HG03439 (cell line): ENCODE data around the gene MIDN.

ENCODE experiments used
- ATAC-seq: cut with Tn5 transposase; IDR thresholded peaks from one replicate; pipeline ENCODE4 v1.9.1; 2021; ENCODE audit warnings: mild to moderate bottlenecking, moderate library complexity; ENCODE audit not compliant: unreplicated experiment

The MIDN gene

DNA sequence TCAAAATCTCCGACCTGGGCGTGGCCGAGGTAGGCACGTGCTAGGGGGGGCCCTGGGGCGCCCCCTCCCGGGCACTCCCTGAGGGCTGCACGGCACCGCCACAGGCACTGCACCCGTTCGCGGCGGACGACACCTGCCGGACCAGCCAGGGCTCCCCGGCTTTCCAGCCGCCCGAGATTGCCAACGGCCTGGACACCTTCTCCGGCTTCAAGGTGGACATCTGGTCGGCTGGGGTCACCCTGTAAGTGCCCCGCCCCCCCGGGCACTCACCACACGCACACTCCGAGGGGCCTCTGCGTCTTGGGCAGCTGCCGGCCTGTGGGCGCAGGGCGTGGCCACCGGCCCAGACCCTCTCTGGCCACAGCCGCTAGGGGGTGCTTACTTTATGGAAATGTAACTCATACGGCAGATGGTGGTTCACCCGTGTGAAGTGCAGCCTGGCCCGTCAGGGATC lies 27.9 kb upstream of the MIDN start:
- ATAC-seq: no peak

GRCh38 chr19:1220976-1221903 lies 27.1 kb upstream of the MIDN start:
- ATAC-seq: no peak

GRCh38 chr19:1221904-1222255 lies 26.5 kb upstream of the MIDN start:
- ATAC-seq: no peak

DNA sequence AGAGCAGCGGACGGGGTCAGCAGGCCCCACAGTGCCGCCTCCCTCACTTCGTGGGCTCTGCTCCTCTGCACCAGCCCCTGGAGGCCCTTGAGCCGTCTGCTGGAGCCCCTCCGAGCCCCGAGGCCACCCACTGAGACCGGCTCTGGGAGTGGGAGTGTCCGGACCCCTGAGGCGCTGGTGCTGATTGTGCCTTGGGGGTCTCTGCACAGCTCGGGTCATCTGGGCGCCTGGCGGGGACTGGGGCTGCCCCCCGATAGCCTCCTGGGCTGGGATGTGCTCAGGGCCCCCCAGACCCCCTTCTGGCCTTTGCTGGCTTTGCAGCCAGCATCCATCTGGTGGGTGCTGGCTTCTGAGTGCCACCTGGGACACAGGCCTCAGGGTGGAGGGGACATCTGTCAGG lies 26.0 kb upstream of the MIDN start:
- no peak for ATAC-seq

GRCh38 chr19:1223018-1223855 lies 25.1 kb upstream of the MIDN start:
- ATAC-seq: no peak

DNA sequence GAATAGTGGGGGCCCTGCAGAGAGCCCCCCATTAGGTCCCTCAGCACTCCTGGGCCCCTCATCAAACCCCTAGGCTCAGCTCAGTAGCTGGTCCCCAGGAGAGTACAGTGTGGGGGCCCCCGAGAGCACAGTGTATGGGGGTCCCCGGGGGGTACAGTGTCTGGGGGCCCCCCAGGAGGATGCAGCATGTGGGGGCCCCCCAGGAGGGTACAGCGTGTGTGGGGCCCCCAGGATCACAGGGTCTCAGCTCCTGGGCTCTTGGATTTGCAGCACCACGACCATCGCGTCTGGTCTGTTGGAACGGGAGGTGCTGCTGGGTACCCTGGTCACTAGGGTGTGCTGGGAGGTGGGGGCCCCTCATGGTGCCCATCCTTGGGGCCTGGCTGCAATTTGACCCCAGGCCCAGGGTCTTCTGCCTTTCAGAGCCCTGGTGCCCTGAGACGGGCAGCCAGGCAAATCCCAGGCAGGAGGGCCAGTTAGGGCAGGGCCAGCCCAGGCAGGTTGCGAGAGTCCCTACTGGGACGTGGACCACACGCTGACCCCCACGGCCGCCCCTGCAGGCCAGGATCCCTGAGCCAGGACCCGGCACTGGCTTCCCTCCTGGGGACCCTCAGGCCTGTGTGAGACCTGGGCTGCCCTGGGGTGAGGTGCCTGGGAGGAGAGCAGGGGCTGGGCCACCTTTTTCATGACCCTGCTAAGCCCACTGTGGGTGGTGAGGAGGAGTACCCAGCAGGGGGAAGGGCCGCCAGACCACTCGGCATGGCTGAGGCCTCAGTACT lies 24.1 kb upstream of the MIDN start:
- ATAC-seq: no peak

DNA sequence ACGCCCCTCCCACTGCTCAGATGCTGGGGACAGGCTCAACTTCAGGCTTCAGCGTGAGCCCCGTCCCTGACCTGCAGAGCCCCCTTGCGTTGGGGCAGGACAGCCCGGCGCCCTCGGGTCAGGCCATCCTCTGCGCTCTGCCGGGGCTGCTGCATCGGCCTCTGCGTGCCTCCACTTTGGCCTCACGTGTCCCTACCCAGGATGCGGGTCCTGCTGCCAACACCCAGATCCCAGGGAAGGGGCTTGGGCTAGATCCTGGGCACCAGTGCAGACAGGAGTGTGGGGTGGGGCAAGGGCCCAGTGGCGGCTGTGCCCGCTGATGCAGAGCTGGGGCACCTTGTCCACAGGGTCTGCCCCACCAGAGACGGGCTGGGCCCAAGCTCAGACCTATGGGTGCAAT lies 23.5 kb upstream of the MIDN start:
- ATAC-seq: no peak

DNA sequence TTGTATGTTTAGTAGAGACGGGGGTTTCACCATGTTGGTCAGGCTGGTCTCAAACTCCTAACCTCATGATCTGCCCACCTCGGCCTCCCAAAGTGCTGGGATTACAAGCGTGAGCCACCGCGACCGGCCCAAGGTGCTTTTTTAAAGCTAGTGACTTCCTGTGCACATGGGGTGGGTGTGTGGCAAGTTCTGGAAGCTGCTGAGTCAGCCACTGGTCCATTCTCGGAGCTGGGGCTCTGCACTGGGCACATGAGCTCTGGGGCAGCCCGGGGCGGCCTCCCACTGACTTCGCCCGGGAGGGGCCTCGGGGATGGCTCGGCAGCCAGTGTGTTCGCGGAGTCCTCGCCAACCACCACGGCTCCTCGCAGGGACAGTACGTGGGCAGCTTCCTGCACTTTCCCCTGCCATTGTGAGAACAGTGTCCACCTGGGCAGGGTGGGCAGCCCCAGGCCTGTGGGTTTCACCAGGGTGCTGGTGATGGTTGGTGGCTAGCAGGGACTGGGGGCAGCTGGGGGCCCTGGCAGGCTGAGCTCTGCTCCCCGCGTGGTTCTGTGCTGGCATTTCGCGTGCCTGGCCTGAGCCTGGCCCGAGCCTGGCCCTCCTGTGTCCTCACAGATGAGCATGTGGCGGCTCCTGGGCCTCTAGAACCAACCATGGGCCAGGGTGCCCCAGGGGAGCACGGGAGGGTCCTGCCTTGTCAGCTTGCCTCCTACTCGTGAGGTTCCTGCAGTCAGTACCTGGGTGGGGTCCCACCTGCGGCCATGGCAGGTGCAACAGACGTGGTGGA lies 22.8 kb upstream of the MIDN start:
- no peak for ATAC-seq

DNA sequence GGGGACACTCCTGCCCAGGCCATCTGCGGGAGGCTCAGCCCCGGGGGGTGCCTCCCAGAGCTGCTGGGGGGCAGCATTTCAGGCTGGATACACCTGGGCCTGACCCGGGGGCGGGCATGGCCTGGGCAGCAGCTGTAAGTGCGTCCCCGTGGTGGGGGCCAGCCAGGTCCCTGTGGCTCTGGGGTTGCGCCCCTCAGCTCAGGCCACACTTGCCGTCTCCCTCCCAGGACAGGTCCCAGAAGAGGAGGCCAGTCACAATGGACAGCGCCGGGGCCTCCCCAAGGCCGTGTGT lies 22.2 kb upstream of the MIDN start:
- no peak for ATAC-seq

GRCh38 chr19:1226522-1227303 lies 21.7 kb upstream of the MIDN start:
- ATAC-seq: no peak

- no peak for ATAC-seq
Measured at GRCh38 chr19:1227304-1228054, 20.9 kb upstream of the MIDN start.

DNA sequence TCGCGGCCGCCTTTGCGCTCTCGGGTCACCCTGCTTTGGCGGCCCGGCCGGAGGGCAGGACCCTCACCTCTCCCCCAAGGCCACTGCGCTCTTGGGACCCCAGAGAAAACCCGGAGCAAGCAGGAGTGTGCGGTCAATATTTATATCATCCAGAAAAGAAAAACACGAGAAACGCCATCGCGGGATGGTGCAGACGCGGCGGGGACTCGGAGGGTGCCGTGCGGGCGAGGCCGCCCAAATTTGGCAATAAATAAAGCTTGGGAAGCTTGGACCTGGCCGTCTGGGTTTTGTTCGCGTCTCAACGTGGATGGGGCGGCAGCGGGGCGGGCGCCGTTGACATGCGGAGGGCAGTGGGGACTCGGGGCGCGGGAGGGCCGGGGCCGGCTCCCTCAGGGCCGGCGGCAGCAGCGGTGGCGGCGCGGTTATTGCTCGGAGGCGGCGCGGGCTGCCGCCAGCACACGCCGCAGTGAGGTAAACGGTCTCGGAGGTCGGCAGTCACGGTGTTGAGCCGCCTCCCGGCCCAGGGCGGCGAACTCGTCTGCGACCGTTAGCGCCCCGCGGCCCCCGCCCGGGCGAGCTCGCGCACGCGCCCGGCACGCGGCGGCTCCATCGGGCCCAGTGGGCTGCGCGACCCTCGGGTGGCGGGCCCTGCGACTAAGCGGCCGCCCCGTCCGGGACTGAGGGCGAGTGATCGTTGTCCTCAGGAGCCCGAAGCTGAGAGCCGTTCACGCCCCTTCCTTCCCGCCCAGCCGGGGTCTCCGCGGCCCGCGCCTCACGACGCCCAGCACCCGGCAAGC lies 20.0 kb upstream of the MIDN start:
- ATAC-seq: no peak

DNA sequence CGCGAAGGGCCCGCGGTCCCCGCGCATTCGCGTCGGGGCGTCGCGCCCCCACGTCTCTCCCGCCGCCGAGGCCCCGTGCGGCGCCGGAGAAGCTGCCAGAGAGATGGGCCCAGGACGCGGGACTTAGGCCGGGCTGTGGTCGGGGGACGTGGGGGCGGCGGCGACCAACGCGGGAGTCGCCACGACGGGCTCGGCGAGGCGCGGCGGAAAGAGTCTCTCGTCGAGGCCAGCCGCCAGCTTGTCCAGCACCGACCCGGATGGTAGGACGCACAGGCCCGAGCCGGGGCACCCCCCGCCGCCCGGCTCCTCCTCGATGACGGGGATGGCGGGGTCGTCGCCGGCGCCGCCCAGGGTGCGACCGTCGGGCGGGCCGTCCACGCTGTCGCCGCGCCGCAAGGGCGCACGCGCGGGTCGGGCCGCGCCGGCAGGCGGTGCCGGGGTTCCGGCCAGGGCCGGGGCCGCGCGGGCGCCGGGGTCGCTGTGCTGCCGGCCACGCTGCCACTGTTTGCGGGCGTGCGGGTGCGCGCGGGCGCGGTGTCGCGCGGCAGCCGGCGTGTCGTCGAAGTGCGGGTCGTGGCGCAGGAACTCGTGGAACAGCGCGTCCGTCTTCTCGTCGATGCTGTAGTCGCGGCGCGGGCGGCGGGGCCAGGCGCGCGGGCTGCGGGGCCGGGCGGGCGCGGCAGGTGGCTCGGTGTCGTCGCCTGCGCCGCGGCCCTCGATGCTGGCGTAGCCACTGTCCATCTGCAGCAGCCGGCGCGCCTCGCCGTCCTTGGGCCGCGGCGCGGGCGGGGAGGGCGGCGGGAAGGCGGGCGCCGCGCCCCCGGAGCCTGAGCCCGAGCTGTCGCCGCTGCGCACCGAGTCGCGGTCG lies 19.1 kb upstream of the MIDN start:
- ATAC-seq: no peak

DNA sequence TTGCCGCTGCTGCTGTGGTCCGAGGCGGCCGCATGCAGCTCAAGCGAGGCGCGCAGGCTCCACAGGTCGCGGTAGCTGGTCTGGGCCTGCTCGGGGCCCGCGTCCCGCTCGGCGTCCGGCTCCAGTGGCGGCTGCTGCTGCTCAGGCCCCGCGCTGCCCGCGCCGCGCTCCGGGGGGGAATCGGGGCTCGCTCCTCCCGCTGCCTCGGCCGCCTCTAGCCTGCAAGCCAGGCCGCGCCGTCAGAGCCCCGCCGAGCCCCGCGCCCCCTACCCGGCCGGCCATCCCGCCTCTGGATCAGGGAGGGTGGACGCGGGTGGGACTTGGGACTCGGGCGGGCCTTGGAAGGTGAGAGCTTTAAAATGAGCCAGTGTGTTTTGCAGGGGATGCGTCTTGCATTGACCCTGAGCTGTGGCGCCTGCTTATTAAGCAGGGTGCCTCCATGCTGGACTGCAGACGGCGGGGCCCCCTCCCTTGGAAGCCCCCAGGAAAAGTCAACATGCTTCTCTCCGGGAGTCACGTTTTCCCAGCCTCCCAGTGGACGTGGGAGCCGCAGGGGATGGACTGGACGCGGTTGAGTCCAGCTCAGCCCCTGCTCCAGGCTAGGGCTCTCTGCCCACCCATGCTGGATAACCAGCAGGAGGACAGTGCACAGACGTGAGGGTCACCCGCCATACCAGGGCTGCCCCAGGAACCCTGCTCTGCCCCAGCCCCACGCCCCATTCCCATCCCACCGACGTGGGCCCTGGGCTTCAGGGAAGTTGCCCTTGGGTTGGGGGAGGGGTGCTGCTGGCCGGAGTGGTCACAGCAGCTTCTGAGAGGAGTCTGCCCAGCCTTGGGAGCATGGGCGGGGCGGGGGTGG lies 18.2 kb upstream of the MIDN start:
- no peak for ATAC-seq

GRCh38 chr19:1230783-1231489 lies 17.4 kb upstream of the MIDN start:
- no peak for ATAC-seq
